ENCODE data around the gene RIMS4. TPM values are rescaled to one million over a fixed set of nuclear protein-coding genes. Genes with fewer than 3 reads are reported as not detected.

Gene RIMS4
- polyA plus RNA-seq, 3 donors: not detected

- Histone ChIP-seq H3K36me3 (replicated peaks in 1 of 2; ENCODE audit: control insufficient read depth in 1 of 2, insufficient read depth in 2 of 2, low read length in 2 of 2) (no peaks in the 10 kb centered on the region), H3K9ac (ENCODE audit: insufficient read depth, low read length, poor library complexity, severe bottlenecking) (no peak overlapping the region), H3K27ac (ENCODE audit: low read depth in 1 of 2, low read length in 2 of 2) (no peak overlapping the region), H3K79me2 (ENCODE audit: insufficient read depth, low read length) (no peaks in the 10 kb centered on the region), H3K4me2 (replicated peaks; ENCODE audit: extremely low read depth, low read length, poor library complexity, severe bottlenecking) (no peak overlapping the region), H3K9me3 (replicated peaks in 1 of 2; ENCODE audit: control insufficient read depth in 1 of 2, insufficient read depth in 1 of 2, low read length in 2 of 2) (no peaks in the 10 kb centered on the region), H3K4me1 (ENCODE audit: control insufficient read depth in 1 of 2, insufficient read depth in 2 of 2, low read length in 2 of 2) (no peaks in the 10 kb centered on the region), H2AFZ (ENCODE audit: insufficient read depth, low read depth, low read length, poor library complexity, severe bottlenecking) (no peak overlapping the region), H3K27me3 (ENCODE audit: control insufficient read depth in 2 of 2, insufficient read depth in 2 of 2, low read length in 2 of 2) (no peaks in the 10 kb centered on the region), H4K20me1 (ENCODE audit: insufficient read depth, low read length) (no peaks in the 10 kb centered on the region), H3K4me3 (replicated peaks in 1 of 3; ENCODE audit: low read depth in 2 of 3, low read length in 3 of 3) (no peak overlapping the region)
- intact Hi-C loops (cut with micrococcal nuclease): no loop called here
- peaks cover 3% of the 10 kb centered on the region for H3K4me1 Mint-ChIP-seq
- H3K9me3 Mint-ChIP-seq: no peaks in the 10 kb centered on the region
- no peak overlapping the region for H3K4me3 Mint-ChIP-seq
- H3K27me3 Mint-ChIP-seq (ENCODE audit: low read depth in 3 of 3): peaks cover 0 to 5% (median 0%) of the 10 kb centered on the region in 3 donors
- no peak for TF ChIP-seq CTCF (IDR thresholded peaks at IDR 0.05)
- WGBS (ENCODE audit: insufficient coverage): 0% methylated on average over 1 of the region's 2 CpGs
- no peak overlapping the region for H3K27ac Mint-ChIP-seq
- DNase-seq: no peak
- H3K36me3 Mint-ChIP-seq: no peaks in the 10 kb centered on the region
These were observed 87.4 kb downstream of the RIMS4 start for GRCh38 chr20:44722990-44723389.

GRCh38 chr20:44721785-44722054 is 88.6 kb downstream of the RIMS4 start:
- Mint-ChIP-seq H3K27ac (no peak overlapping the region), H3K4me1 (peaks cover 3% of the 10 kb centered on the region), H3K27me3 (ENCODE audit: low read depth in 3 of 3) (peaks cover 0 to 9% (median 0%) of the 10 kb centered on the region in 3 donors), H3K36me3 (no peaks in the 10 kb centered on the region), H3K9me3 (no peaks in the 10 kb centered on the region), H3K4me3 (no peak overlapping the region)
- Histone ChIP-seq H3K36me3 (replicated peaks in 1 of 2; ENCODE audit: control insufficient read depth in 1 of 2, insufficient read depth in 2 of 2, low read length in 2 of 2) (no peaks in the 10 kb centered on the region), H3K27ac (ENCODE audit: low read depth in 1 of 2, low read length in 2 of 2) (no peak overlapping the region), H3K4me2 (replicated peaks; ENCODE audit: extremely low read depth, low read length, poor library complexity, severe bottlenecking) (no peak overlapping the region), H3K9ac (ENCODE audit: insufficient read depth, low read length, poor library complexity, severe bottlenecking) (no peak overlapping the region), H4K20me1 (ENCODE audit: insufficient read depth, low read length) (no peaks in the 10 kb centered on the region), H3K79me2 (ENCODE audit: insufficient read depth, low read length) (no peaks in the 10 kb centered on the region), H3K9me3 (replicated peaks in 1 of 2; ENCODE audit: control insufficient read depth in 1 of 2, insufficient read depth in 1 of 2, low read length in 2 of 2) (no peaks in the 10 kb centered on the region), H3K4me3 (replicated peaks in 1 of 3; ENCODE audit: low read depth in 2 of 3, low read length in 3 of 3) (no peak overlapping the region), H3K27me3 (ENCODE audit: control insufficient read depth in 2 of 2, insufficient read depth in 2 of 2, low read length in 2 of 2) (no peaks in the 10 kb centered on the region), H2AFZ (ENCODE audit: insufficient read depth, low read depth, low read length, poor library complexity, severe bottlenecking) (no peak overlapping the region), H3K4me1 (ENCODE audit: control insufficient read depth in 1 of 2, insufficient read depth in 2 of 2, low read length in 2 of 2) (no peaks in the 10 kb centered on the region)
- TF ChIP-seq CTCF (IDR thresholded peaks at IDR 0.05): no peak
- no peak for DNase-seq
- WGBS (ENCODE audit: insufficient coverage): no CpG with 5 or more reads among the region's 1 CpG
- intact Hi-C loops (cut with micrococcal nuclease): no loop called here

Data from CD14-positive monocyte (primary cell).